ENCODE data around the gene SLC6A11.
A peak's percentile ranks its signal among the peaks of the same experiment; 100 is the strongest.

The SLC6A11 gene

DNA sequence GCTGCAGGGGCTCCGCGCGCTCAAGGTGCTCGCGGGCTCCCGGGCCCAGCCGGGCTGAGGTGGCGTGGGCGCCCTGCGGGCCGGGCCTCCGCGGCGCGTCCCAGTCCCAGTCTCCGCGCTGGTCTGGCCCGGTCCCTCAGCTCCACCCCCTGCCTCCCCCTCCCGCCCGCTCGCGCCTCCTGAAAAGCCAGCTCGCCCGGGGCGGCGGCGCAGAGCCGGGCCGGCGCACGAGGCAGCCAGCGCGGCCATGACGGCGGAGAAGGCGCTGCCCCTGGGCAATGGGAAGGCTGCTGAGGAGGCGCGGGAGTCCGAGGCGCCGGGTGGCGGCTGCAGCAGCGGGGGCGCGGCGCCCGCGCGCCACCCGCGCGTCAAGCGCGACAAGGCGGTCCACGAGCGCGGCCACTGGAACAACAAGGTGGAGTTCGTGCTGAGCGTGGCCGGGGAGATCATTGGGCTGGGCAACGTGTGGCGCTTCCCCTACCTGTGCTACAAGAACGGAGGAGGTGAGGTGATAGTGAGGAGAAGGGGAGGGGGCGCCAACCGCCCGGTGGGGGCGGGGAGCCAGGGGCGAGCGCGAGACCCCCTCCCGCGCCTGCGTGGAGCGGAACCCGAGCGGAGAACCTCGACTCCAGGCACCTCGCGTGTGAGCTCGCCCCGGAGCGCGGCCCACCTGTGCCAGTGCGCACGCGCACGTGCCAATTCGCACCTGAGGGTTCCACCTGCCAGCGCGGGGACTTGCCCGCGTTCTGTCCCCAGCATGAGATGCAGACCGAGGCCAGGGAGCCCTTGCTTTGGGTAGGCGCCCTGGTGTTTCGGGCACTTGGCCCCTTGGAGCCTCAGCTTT lies at the start of gene SLC6A11:
TSS of gene SLC6A11 (plus strand) at position 210 of the 844 bp plus-strand sequence. CDS start at position 248, 38 bp downstream.
- no peak for DNase-seq

DNA sequence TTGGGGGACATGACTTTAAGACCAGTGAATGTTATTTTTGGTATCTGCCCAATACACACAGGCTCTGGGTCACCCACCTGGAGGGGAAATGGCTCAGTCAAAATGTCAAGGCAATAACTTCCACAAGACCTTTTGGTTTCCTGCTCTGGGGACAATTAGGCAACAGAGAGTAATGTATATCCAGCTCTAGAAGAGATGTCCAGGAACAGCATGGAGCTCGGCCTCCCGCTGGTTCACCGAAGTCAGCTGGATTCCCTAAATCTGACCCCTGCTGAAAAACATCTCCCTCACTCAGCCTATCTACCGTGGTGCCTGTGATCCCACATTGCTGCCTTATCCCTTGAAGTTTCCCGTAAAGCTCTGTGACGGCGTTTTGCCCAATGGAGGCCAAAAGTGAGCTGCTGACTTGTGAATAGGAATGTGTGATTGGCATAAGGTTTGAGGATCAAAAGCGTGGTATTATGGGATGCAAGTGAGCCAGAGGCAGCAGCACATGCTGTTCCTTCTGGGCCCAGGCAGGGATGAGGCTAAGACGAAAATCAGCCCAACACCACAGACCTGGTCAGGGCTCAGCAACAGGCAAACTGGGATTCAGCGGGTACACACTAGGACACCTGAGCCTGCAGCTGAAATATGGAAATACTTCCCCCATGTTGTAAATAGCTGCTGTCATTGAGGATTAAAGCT lies 47.2 kb upstream of the SLC6A11 start:
- no peak for DNase-seq

DNA sequence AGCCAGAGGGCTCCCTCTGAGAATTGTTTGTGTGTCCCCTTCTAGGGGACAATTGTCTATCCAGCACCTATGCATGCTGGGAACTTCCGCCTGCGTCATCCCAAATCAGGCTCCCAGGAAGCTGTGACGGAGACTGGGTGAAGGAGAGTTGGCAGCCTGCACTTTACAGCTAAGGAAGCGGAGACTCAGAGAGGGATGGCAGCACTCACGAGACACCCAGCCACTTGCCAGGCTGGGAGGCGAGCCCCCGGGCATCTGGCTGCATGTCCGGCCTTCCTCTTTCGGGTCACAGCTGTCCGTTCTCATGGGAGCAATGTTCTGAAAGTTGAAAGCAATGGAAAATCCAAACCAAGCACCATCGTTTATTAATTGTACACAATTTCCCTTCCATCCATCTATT lies 45.5 kb upstream of the SLC6A11 start:
- DNase-seq = no peak

DNA sequence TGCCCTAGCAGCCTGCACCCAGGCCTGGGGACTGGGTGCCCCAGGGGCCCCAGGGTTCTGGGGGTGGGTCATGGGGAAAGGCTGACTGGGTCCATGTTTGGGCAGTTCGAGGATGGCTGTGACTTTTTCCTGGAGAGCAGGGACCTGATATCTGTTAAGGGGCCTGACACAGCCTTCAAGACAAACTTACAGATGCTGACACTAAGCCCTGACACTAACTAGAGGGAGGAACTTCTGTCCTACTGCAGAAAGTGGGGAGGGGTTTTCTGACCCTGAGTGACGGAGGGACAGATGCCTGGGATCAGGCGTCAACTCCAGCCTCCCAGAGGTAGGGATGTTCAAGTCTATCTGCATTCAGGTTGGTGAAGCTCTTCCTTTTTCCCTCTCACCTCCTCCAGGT lies 45.0 kb upstream of the SLC6A11 start:
- no peak for DNase-seq

DNA sequence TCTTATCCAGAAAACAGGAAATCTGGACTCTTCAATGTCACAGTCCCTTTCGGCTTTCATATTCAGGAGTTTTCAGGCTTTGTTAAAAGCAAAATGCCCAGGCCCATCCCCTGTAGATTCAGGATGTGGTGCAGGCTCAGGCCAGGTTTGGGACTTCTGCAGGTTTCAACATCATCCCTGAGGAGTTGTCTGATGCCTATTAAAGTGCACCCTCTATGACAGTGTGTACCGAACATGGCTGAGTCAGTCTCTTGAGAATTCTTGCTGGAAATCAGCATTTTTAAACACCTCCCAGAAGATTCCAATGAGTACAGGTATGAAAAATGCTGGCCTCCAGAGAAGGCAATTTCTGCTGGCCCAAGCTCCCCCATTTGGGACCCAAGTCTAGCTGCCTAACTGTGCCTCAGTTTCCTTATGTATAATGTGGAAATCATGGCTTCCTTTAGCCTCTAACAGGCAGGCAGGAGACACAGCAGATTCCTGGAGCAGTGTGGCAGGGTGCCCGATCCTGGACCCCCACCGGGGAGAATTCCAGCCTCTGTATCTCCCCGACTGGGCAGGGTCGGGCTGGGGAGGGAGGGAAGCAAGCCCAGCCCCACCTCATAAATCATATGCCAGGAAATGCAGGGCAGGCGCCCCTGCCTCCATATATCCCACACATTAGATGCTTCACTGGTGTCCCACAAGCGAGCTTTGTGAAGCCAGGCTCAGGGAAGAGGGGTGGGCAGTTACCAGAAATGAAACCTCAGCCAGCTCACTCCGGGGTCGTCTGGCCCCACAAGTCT lies 44.4 kb upstream of the SLC6A11 start:
- no peak for DNase-seq

DNA sequence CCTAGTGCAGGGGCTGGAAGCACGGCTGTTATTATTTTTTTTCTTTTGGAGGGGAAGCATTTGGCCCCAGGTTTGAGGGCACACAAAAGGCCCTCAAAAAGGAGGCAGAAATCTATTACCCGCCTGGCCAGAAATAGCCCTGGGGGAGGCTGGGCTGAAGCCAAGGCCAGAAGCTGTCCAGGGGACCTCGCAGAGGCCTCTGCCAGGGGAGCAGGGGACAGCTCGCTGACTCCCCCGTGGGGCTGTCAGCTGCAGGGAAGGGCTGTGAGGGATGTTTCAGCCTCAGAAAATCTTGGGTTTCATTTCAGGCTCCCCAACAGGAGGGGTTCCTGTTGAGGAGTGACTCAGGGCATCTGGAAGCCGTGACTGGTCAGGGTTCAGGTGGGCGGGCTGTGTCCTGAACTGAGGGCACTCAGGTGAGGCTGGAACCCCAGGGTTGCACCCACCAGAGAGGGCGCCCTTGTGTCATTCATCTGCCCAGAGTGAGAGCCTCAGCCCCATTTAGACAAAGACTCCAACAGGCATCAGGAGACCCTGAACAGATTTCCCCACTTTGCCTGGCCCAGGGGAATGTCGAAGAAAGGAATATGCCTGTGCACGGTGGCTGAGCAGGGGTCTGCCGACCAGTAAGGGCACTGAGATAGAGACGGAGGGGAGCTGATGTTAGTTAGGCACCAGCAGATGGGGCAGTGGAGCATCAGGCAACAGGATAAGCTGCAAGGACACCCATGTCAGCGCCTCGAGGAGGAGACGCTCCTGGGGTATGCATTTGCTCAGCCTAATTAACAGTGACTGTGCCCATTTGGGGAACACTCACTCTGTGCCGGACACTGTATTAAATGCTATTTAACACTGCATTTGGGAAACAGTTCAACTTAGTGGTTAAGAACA lies 43.5 kb upstream of the SLC6A11 start:
- no peak for DNase-seq

DNA sequence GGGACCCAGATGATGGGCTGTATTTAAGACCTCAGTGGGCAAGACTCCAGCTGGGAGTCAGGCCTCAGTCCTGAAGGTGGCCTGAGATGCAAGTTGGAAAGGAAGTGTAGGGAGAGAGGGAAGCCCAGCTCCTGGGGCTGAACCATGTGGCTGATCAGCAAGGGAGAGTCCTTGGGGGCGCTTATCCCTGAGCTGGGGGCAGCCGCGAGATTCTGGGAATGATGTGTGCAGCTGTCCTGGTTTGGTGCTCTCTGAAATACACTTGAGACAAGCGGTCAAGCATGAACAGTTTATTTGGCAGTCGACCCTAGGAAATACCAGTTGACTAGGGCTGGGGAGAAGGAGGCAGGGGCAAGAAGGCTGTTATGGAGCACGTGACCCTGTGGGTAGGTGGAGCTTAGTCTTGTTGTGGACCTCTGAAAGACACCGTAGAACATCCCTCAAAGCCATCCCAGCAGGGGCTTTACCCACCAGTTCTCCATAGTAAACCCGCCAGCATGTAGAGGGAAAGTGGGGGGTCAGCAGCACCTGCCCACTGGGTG lies 41.8 kb upstream of the SLC6A11 start:
- DNase-seq = no peak

DNA sequence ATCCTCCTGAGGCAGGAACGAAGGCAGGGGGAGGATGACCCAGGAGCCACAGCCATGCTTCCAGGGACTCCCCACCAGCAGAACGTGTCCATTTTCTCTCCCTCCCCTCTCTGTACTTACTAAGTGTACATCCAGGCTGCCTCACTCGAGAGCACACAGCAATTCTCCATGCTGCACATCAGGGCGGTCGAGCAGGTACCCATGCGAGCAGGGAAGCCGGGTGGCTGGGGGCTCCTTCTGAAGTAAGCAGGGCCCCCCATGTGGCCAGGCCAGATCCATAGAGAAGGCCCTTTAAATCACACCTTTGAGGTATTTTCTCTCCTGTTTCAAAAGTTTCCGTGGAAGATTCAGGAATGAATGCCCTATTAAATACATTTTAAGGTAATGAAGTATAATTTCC lies 41.2 kb upstream of the SLC6A11 start:
- no peak for DNase-seq

DNA sequence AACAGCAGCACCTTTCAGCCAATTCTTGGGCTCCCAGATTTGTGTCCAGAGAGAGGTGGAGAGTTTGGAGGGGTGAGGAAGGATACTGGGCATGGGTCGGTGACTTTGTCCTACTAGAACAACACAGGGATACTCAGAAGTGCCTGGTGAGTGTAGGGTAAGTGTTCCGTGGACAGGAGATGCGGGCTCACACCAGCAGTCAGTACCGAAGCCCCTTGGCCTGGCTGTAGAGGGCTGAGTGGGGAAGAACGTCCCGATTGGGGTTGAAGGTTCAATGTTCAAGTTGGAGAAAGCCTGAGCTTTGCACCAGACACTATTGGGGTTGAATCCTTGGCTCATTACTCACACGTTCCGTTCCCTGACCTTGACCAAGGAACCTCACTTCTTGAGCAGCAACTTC lies 40.8 kb upstream of the SLC6A11 start:
- DNase-seq = no peak

DNA sequence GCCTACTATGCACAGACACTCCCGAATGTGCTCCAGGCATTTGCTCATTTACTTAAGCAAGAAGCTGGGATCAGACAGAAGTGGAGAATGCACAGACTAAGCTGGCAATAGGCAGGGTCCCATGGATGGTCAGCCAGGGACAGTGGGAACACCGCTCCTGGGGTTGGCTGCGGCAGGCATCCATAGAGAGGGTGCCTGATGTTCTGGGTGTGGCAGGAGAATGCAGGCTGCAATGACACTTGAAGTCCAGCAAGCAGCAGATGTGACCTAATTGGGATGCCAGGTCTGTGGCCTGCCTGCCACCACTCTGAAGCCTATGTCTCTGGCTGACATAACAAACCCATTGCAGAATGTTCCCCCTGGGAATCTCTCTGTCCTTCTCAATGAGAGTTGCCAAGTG lies 40.2 kb upstream of the SLC6A11 start:
- DNase-seq = no peak

DNA sequence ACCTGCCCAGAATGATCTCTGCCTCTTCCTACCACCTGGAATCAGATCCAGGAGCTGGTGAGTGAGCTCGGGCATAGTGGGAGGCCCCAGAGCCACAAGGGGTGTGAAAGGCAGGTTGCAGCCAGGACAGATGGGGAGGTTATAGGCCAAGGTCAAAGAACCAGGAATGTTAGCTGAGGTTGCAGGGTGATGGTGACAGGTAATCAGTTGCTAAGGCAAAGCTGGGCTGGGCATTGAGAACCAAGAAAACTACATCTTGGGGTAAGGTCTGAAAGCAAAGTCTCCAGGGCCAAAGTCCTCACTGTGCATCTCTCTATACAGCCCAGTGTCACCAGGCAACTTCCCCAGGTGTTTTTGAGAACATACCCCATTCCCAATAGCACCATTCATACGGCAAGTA lies 38.4 kb upstream of the SLC6A11 start:
- no peak for DNase-seq

DNA sequence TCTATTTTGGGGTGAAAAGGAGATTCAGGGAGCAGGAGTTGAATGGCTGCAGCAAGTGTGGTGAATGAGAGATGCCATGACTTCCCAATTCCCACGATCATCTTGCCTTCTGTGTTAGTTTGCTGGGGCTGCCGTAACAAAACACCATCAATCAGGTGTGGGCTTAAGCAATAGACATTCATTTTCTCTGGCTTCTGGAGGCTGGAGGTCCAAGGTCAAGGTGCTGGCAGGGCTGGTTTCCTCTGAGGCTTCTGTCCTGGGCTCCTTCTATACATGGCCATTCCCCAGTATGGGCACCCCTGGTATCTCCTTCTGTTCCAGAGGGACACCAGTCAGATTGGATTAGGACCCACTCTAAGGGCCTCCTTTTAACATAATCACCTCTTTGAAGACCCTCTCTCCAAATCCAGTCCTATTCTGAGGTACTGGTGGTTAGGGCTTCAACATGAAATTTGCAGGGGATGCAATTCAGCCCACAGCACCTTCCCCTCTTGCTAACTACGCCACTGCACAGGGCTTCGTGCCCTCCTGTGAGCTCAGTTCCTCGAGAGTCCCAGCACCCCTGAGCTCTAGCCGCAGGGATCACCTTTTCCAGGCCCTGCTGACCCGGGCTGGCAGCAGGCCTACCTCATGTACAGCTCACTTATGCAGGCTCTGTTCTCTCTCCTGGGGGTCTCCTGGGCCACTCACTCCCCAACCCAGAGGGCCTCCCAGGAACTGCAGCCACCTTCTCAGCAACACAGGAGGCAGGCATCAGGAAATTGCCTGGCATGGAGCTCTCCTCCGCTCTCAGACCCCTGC lies 37.3 kb upstream of the SLC6A11 start:
- DNase-seq = no peak

DNA sequence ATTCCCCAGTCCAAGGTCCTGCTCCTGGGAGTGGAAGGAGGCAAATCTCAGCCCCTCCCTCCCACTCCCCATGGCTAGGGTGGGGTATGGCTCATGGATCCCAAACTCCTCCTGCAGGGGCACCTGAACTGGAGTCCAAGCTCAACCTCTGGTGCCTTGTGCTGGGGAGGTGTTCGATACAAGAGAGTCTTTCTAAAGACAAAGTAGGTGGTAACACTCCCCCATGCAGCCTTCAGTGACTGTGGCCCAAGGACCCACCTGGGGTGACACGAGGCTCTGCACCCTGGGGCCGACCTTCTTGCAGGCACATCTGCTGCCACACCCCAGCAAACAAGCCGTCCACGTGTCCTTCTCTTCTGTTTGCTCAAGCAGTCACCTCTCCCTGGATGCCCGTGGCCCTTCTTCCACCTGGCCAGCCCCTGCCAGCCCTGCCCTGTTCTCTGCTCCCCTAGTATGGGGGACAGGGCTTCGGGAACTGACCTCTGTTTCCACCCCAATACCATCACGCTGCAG lies 36.7 kb upstream of the SLC6A11 start:
- DNase-seq = no peak

DNA sequence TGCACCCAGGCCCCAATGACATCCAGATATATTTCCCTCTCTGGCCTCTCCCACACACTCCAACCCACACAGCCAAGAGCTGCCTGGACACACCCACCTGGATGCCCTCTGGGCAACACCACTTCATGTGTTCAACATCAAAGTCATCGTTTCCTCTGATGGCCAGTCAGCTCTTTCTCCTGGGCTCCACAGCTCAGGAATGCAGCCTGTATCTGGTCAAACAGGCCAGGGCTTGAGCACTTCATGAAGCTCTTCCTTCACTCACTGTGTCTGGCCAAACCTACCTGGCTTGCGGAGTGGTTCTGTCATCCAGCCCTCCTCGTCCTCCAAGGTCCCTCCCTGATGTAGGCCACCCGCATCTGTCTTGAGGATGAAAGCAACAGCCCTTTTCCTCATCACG lies 35.8 kb upstream of the SLC6A11 start:
- no peak for DNase-seq

DNA sequence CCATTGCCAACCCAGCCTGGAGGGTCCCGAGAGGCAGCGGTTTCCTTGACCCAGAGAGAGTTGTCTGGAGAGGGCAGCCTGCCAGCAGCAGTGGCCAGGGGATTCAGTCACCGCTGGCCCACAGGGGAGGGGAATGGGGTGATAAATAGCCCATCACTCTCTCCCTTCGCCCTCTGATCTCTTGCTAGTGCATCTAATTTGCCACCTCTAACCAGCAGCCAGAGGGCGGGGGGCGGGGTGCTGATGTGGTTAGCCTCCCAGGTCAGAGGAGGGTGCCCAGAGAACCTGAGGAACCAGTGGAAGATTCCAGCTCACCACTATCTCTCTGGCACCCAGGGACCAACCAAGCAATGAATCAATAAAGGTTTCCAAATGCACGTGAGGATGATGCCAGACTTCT lies 35.1 kb upstream of the SLC6A11 start:
- DNase-seq = no peak

DNA sequence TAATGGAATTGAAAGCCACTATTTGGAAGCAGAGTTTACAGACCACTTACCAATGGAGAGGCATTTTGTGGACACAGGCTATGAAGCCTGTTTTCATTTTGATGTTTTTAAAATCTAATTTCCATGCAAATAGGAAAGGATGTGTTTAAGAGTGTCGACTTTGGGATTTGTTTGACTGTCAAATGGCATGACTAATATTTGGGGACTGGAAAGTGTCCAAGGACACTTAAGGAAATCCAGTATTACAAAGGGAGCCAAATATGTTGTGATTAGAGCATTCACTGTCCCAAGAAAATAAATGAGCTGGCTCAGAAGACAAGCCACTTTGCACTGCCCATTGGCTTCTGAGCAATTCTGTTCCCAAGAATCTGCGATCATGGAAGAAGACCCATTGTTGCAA lies 34.0 kb upstream of the SLC6A11 start:
- no peak for DNase-seq

DNA sequence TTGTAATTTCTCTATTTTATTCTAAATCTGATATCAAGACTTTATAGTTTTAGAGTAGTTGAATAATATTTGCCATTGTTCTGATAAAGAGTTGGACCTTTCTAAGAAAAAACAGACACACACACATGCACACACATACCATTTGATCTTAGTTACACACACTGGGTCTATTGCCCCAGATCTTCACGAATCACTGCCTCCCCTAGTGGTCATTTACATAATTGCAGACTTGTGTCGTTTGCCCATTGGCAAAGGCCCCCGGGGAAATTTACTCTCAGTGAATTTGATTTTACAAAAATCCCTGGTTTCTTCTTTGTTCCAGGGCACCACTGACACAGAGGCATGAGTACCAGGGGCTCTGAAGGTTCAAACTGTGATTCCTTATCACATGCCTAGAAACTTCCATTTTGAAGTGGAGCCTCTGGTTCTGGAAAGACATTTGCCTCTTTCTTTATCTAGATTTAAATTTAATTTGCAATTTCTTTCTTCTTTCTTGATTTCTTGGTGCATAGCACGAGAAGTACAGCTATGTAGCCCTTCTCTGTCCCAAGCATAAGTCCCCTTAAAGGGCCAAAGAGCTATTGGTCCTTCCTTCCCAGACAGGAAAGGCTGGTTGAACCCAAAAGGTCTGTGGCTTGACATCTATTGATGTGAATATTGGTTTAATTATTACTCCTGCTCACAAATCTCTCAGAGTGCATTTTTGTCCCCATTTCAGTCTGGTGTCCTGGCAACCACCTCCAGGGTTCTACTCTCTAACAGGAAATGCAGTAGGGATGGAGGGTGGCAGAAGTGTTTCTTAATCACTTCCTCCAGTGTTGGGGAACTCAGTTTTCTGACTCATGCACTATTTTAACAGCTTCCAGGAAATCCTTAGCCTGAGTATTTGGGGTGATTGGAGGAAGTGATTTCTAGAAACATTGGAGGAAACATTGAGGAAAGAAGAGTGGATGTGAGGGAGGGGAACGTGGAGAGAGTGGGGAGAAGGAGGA lies 32.4 kb upstream of the SLC6A11 start:
- DNase-seq = peak; percentile 21

DNA sequence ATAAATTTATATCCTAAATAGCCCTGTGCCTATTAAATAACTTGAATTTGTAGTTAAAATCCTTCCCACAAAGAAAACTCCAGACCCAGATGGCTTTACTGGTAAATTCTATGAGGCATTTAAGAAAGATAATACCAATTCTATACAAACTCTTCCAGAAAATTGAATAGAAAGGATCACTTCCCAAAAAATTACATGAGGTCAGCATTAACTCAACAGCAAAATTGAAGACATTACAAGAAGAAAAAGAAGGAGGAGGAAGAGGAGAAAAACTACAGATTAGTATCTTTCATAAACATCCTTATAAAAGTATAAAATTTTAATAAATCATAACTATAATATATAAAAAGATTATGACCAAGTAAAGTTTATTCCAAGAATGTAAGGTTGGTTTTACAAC lies 29.4 kb upstream of the SLC6A11 start:
- no peak for DNase-seq

DNA sequence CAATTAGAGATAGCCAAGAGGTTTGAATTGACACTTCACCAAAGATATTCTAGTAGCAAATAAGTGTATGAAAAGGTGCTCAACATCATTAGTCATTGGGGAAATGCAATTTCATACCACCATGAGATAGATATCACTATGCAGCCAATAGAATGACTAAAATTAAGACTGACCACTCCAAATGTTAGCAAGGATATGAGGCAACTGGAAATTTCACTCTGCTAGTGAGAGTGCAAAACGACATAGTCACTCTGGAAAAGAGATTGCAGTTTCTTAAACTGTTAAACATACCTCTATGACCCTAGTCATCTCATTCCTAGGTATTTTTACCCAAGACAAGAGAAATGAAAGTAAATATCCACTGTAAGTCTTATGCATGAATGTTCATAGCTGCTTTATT lies 27.6 kb upstream of the SLC6A11 start:
- DNase-seq = no peak

DNA sequence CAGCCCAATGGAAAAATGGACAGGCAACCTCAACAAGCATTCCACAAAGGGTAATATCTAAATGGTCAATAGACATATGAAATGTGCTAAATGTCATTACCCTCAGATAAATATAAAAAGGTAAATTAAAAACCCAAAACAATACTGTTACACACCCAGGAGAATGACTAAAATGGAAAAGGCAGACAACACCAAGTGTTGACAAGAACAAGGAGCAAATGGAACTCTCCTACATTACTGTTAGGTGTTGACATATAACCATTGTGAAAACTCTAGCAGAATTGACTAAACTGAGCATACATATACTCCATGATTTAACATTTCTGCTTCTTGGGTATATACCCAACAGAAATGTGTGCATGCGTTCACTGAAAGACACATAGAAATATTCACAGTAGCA lies 25.3 kb upstream of the SLC6A11 start:
- DNase-seq = no peak

Measured in activated gamma-delta T cell treated with Interleukin-2 at 50 U/mL for 16 hours (primary cell).